Ovary (tissue), 9 donors: ENCODE measurements around the gene CHCHD6. TPM values are rescaled to one million over a fixed set of nuclear protein-coding genes. Genes with fewer than 3 reads are reported as not detected.

Source experiments
- DNase-seq, 5 donors: peaks; one replicate each; pipeline ENCODE4 v3.0.0-alpha.2; 2019 to 2020
- H3K27ac ChIP-seq, 2 donors: fragments of 200-600 bp; one replicate each; pipeline versions ENCODE4 v1.5.1 to v1.8.0; 2019 to 2022
- H3K27me3 ChIP-seq: fragments of 200-600 bp; one replicate; pipeline ENCODE4 v1.8.0; 2022
- H3K36me3 ChIP-seq: fragments of 200-600 bp; sonication (generic); one replicate; pipeline ENCODE4 v1.5.1; 2019
- H3K4me1 ChIP-seq: one replicate; pipeline ENCODE4 v1.8.1; 2013; ENCODE audit warnings: mild to moderate bottlenecking, moderate library complexity; ENCODE audit not compliant: insufficient read depth
- H3K4me3 ChIP-seq: fragments of 200-600 bp; sonication (generic); one replicate; pipeline ENCODE4 v1.5.1; 2017
- H3K9me3 ChIP-seq, 2 donors: fragments of 200-600 bp in 1 of 2; sonication (generic) in 1 of 2; one replicate each; pipeline versions ENCODE4 v1.5.1 to v1.8.1; 2013 to 2019; ENCODE audit warnings: mild to moderate bottlenecking in 1 of 2, moderate library complexity in 1 of 2
- CTCF ChIP-seq, 3 donors: fragments of 450-650 bp in 2 of 3; fragments of 200-600 bp in 1 of 3; IDR thresholded peaks; one replicate each; pipeline versions ENCODE4 v1.5.1 to v1.8.0; 2016 to 2022; ENCODE audit warnings: antibody characterized with exemption in 3 of 3, mild to moderate bottlenecking in 1 of 3
- EP300 ChIP-seq: sonication (generic); formaldehyde crosslinking; IDR thresholded peaks from one replicate; pipeline ENCODE4 v1.6.1; 2017; ENCODE audit warnings: antibody characterized with exemption
- POLR2A ChIP-seq: fragments of 450-650 bp; IDR thresholded peaks from one replicate; pipeline ENCODE4 v1.6.1; 2017; ENCODE audit warnings: antibody characterized with exemption, mild to moderate bottlenecking, moderate library complexity
- WGBS, 3 donors: extraction: QIAGEN DNeasy Blood & Tissue Kit in 1 of 3; methylation state at CpG; one replicate each; pipeline versions ENCODE4 v1.1.5 to v1.1.7; 2013 to 2017; 5-methylcytosine and 5-hydroxymethylcytosine counted together
- intact Hi-C, 4 donors: fragments of 100-400 bp; cut with DNase I; formaldehyde crosslinking; loops; one replicate each; pipeline versions ENCODE4 v1.11.0 to v1.15.1; 2022 to 2023
- polyA plus RNA-seq, 2 donors: library from polyadenylated mRNA; stranded (reverse); fragments of 200-250 nt in 1 of 2; fragments of 350-450 nt in 1 of 2; fragmentation: Illumina TruSeq in 1 of 2; extraction: RNeasy Lipid Tissue Mini Kit (QIAGEN cat#74804) in 1 of 2; gene quantifications; one replicate each; pipeline ENCODE4 v1.2.3, GENCODE V29; 2013 to 2014
- total RNA-seq, 7 donors: library from RNA; depleted of rRNA in 2 of 7; stranded (reverse); fragments of >200 nt in 2 of 7; fragmentation: NEBNext Ultra II Directional in 3 of 7; extraction: Animal tissue kit (Norgen Biotek cat#: 25700) in 3 of 7; gene quantifications; one replicate each; pipeline versions ENCODE4 v1.1.0 to v1.2.4, GENCODE V29; 2016 to 2023
- donor health status: DM: no; HTN: no; CAD: no; lungs with moderate emphysema.
- donor health status: DM: no; HTN: no; CAD: no.
- donor health status: Bipolar disorder and iron deficiency.
- donor health status: DM: yes; HTN: yes; CAD: no.
- donor health status: DM: no; HTN: no; CAD: no.
- donor health status: DM: yes; HTN: yes; CAD: no.

The CHCHD6 gene
- total and polyA plus RNA-seq, 9 donors: 8.5 to 24.6 (median 19.5) TPM

- H3K9me3 ChIP-seq: no peaks in the 10 kb centered on the region
- H3K27ac ChIP-seq: no peak overlapping the region
- TF ChIP-seq POLR2A (no peak), CTCF (IDR thresholded peaks at IDR 0.05) (no peak)
- H3K27me3 ChIP-seq: no peaks in the 10 kb centered on the region
- peaks cover 12% of the 10 kb centered on the region for H3K4me1 ChIP-seq
- no peak overlapping the region for H3K4me3 ChIP-seq
- DNase-seq: no peak
- intact Hi-C loops: no loop called here
- 95 to 99% (median 99%) methylated on average over 7 of the region's 7 CpGs for WGBS, 3 donors
- no peaks in the 10 kb centered on the region for H3K36me3 ChIP-seq
Measured at GRCh38 chr3:126891141-126891540, 187.1 kb downstream of the CHCHD6 start.

GRCh38 chr3:126891791-126892190 is 187.8 kb downstream of the CHCHD6 start:
- Histone ChIP-seq H3K27ac (no peak overlapping the region), H3K27me3 (no peaks in the 10 kb centered on the region), H3K9me3 (no peaks in the 10 kb centered on the region), H3K4me3 (no peak overlapping the region), H3K4me1 (peaks cover 16% of the 10 kb centered on the region), H3K36me3 (no peaks in the 10 kb centered on the region)
- no peak for DNase-seq
- intact Hi-C loops: no loop called here
- TF ChIP-seq EP300: no peak
- no peak for TF ChIP-seq CTCF (IDR thresholded peaks at IDR 0.05)
- WGBS, 3 donors: 94 to 97% (median 96%) methylated on average over 10 of the region's 10 CpGs

GRCh38 chr3:126893651-126894050 is 189.6 kb downstream of the CHCHD6 start:
- intact Hi-C loops: no loop called here
- WGBS, 3 donors: 95 to 100% (median 96%) methylated on average over 2 of the region's 2 CpGs
- DNase-seq: no peak
- Histone ChIP-seq H3K27ac (no peak overlapping the region), H3K27me3 (no peaks in the 10 kb centered on the region), H3K4me3 (no peak overlapping the region), H3K4me1 (peaks cover 29% of the 10 kb centered on the region), H3K9me3 (no peaks in the 10 kb centered on the region), H3K36me3 (no peaks in the 10 kb centered on the region)
- TF ChIP-seq CTCF (IDR thresholded peaks at IDR 0.05) (no peak), POLR2A (no peak), EP300 (no peak)

DNA sequence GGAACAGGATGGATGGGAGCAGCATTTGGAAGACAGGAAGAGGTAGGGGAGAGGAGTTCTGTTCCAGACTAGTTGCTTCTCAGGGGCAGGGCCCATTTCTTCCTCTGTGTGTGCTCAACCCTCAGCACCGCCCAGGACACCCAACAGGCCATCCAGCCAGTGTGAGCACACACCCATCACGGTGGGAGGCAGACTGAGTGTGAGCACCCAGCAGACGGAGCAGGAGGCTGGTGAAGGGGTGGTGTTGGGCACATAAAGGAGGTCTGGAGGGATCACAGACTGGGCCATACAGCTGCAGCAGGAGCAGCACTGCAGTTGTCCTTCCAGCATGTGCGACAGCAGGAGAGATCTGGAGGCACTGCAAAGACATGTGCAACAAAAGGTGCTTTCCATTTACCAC is 190.4 kb downstream of the CHCHD6 start:
- H3K27ac ChIP-seq: no peak overlapping the region
- no peaks in the 10 kb centered on the region for H3K9me3 ChIP-seq
- H3K27me3 ChIP-seq: no peaks in the 10 kb centered on the region
- intact Hi-C loops: no loop called here
- TF ChIP-seq EP300 (no peak), POLR2A (no peak), CTCF (IDR thresholded peaks at IDR 0.05) (no peak)
- no peak for DNase-seq
- 92 to 97% (median 93%) methylated on average over 4 of the region's 4 CpGs for WGBS, 3 donors
- H3K4me1 ChIP-seq: peaks cover 32% of the 10 kb centered on the region
- no peaks in the 10 kb centered on the region for H3K36me3 ChIP-seq
- H3K4me3 ChIP-seq: no peak overlapping the region
